Neuronal stem cell (in vitro differentiated cells): ENCODE results near the gene ZNF12.

ENCODE experiments used
- DNase-seq: peaks from one replicate; pipeline ENCODE4 v3.0.0-alpha.2; 2013; ENCODE audit warnings: low spot score
- H2AFZ ChIP-seq: one replicate; pipeline ENCODE4 v1.6.1; 2013; ENCODE audit warnings: mild to moderate bottlenecking, low read length, inconsistent platforms
- H2AK5ac ChIP-seq: 2 replicates; pipeline ENCODE4 v1.6.1; 2013; ENCODE audit warnings: low read depth, mild to moderate bottlenecking, inconsistent platforms, low read length, moderate library complexity, mixed read lengths
- H2BK120ac ChIP-seq: 2 replicates; pipeline ENCODE4 v1.6.1; 2013; ENCODE audit warnings: low read depth, mild to moderate bottlenecking, inconsistent platforms, low read length, moderate library complexity, mixed read lengths
- H2BK12ac ChIP-seq: one replicate; pipeline ENCODE4 v1.6.1; 2013; ENCODE audit warnings: low read length, inconsistent platforms
- H2BK15ac ChIP-seq: 2 replicates; pipeline ENCODE4 v1.6.1; 2013; ENCODE audit warnings: mild to moderate bottlenecking, low read length, inconsistent platforms, mixed read lengths
- H2BK5ac ChIP-seq: one replicate; pipeline ENCODE4 v1.6.1; 2013; ENCODE audit warnings: inconsistent platforms, mild to moderate bottlenecking, low read length, moderate library complexity
- H3K14ac ChIP-seq: one replicate; pipeline ENCODE4 v1.6.1; 2013; ENCODE audit warnings: low read length, inconsistent platforms
- H3K18ac ChIP-seq: 2 replicates; pipeline ENCODE4 v1.6.1; 2013; ENCODE audit warnings: low read length, inconsistent platforms
- H3K23ac ChIP-seq: 2 replicates; pipeline ENCODE4 v1.6.1; 2013; ENCODE audit warnings: low read depth, mild to moderate bottlenecking, mixed read lengths, low read length, inconsistent platforms; ENCODE audit not compliant: poor library complexity
- H3K27ac ChIP-seq: replicated peaks from 3 replicates; pipeline ENCODE4 v1.5.1; 2013; ENCODE audit warnings: low read length, inconsistent platforms
- H3K27me3 ChIP-seq, 3 experiments: 2 replicates each; pipeline ENCODE4 v1.6.1; 2013; ENCODE audit warnings: low read length in 3 of 3, mild to moderate bottlenecking in 2 of 3, inconsistent platforms in 1 of 3, low read depth in 1 of 3, mixed read lengths in 1 of 3, moderate library complexity in 1 of 3; ENCODE audit not compliant: control insufficient read depth in 3 of 3, insufficient read depth in 3 of 3
- H3K36me3 ChIP-seq, 2 donors: replicated peaks in 1 of 2; 2 replicates each; pipeline ENCODE4 v1.6.1; 2013; ENCODE audit warnings: low read length in 2 of 2; ENCODE audit not compliant: control insufficient read depth in 2 of 2, insufficient read depth in 2 of 2
- H3K4ac ChIP-seq: 2 replicates; pipeline ENCODE4 v1.6.1; 2013; ENCODE audit warnings: inconsistent platforms, mild to moderate bottlenecking, low read length, moderate library complexity
- H3K4me1 ChIP-seq, 2 donors: 1 replicate in 1 of 2; 2 replicates in 1 of 2; pipeline ENCODE4 v1.6.1; 2013; ENCODE audit warnings: low read length in 2 of 2, low read depth in 1 of 2; ENCODE audit not compliant: control insufficient read depth in 2 of 2, insufficient read depth in 1 of 2
- H3K4me2 ChIP-seq: one replicate; pipeline ENCODE4 v1.6.1; 2013; ENCODE audit warnings: mild to moderate bottlenecking, low read length, inconsistent platforms; ENCODE audit not compliant: insufficient read depth, poor library complexity, severe bottlenecking
- H3K4me3 ChIP-seq, 2 donors: 2 replicates each; pipeline ENCODE4 v1.5.1; 2013; ENCODE audit warnings: low read length in 2 of 2, mild to moderate bottlenecking in 2 of 2, inconsistent platforms in 1 of 2, moderate library complexity in 1 of 2
- H3K79me1 ChIP-seq: one replicate; pipeline ENCODE4 v1.6.1; 2013; ENCODE audit warnings: low read depth, mild to moderate bottlenecking, inconsistent platforms, low read length, moderate library complexity
- H3K9ac ChIP-seq: one replicate; pipeline ENCODE4 v1.6.1; 2013; ENCODE audit warnings: mild to moderate bottlenecking, low read depth, low read length, inconsistent platforms; ENCODE audit not compliant: poor library complexity
- H3K9me3 ChIP-seq, 2 donors: replicated peaks in 1 of 2; 2 replicates each; pipeline versions ENCODE3 to v1.6.1; 2013; ENCODE audit warnings: low read length in 2 of 2, mild to moderate bottlenecking in 2 of 2, inconsistent platforms in 1 of 2, low read depth in 1 of 2, mixed read lengths in 1 of 2, moderate library complexity in 1 of 2; ENCODE audit not compliant: control insufficient read depth in 2 of 2, insufficient read depth in 1 of 2
- H4K8ac ChIP-seq: one replicate; pipeline ENCODE4 v1.6.1; 2013; ENCODE audit warnings: low read depth, mild to moderate bottlenecking, inconsistent platforms, low read length, moderate library complexity
- H4K91ac ChIP-seq: one replicate; pipeline ENCODE4 v1.6.1; 2013; ENCODE audit warnings: low read length, low read depth, mild to moderate bottlenecking, inconsistent platforms; ENCODE audit not compliant: poor library complexity
- WGBS, 2 donors: extraction: QIAGEN DNeasy Blood & Tissue Kit; methylation state at CpG; one replicate each; pipeline ENCODE4 v1.1.7; 2013; ENCODE audit warnings: missing lambda C conversion rate in 2 of 2, mixed read lengths in 1 of 2; ENCODE audit not compliant: insufficient read length in 2 of 2, insufficient replicate concordance in 1 of 2; ENCODE audit errors: extremely low coverage in 2 of 2; 5-methylcytosine and 5-hydroxymethylcytosine counted together

ZNF12 gene

DNA sequence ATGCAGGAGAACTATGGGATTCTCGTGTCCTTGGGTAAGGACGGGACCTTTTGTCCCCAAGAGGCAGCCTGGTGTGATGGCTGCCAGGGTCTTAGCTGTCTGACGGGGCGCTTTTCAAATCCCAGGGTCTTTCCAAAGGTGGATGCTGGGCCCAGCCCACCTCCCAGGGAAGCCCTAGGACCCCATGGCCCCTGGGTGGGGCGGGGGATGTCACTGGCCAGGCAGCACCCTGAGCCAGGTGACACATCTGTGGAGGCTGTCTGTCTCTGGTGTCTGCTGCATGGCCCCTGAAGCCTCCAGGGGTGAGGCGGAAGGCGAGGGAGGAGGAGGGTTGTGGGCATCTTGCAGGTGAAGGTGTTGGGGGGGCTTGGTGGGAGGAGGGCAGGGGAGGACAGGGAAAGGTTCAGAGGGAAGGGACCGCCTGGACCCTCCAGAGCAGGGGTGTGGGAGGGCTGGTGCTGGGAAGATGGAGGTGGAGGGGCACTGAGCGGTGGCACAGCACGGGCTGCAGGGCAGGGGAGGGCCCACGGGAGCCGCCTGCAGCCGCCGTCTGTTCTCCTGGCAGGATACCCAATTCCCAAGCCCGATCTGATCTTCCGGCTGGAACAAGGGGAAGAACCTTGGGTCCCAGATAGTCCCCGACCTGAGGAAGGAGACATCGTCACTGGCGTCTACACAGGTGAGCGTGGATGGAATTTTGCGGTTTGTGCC is 62.7 kb downstream of the ZNF12 start:
- DNase-seq: no peak
- no peak overlapping the region for H2AFZ ChIP-seq
- no peaks in the 10 kb centered on the region for H3K27me3 ChIP-seq
- no peak overlapping the region for H4K8ac ChIP-seq
- no peak overlapping the region for H3K4me3 ChIP-seq
- H3K23ac ChIP-seq: no peak overlapping the region
- no CpG with 5 or more reads among the region's 21 CpGs for WGBS, 2 donors
- no peak overlapping the region for H2AK5ac ChIP-seq
- no peak overlapping the region for H4K91ac ChIP-seq
- H3K4me1 ChIP-seq: peaks cover 0 to 3% of the 10 kb centered on the region in 2 donors
- no peak overlapping the region for H3K27ac ChIP-seq
- no peak overlapping the region for H3K4me2 ChIP-seq
- no peak overlapping the region for H2BK5ac ChIP-seq
- peaks cover 55 to 96% of the 10 kb centered on the region in 2 donors for H3K36me3 ChIP-seq
- no peak overlapping the region for H3K9ac ChIP-seq
- H2BK12ac ChIP-seq: no peak overlapping the region
- no peak overlapping the region for H3K14ac ChIP-seq
- no peak overlapping the region for H3K4ac ChIP-seq
- peaks cover 26% of the 10 kb centered on the region for H3K79me1 ChIP-seq
- H2BK120ac ChIP-seq: no peak overlapping the region
- no peaks in the 10 kb centered on the region for H3K9me3 ChIP-seq
- H3K18ac ChIP-seq: no peak overlapping the region
- H2BK15ac ChIP-seq: no peak overlapping the region

DNA sequence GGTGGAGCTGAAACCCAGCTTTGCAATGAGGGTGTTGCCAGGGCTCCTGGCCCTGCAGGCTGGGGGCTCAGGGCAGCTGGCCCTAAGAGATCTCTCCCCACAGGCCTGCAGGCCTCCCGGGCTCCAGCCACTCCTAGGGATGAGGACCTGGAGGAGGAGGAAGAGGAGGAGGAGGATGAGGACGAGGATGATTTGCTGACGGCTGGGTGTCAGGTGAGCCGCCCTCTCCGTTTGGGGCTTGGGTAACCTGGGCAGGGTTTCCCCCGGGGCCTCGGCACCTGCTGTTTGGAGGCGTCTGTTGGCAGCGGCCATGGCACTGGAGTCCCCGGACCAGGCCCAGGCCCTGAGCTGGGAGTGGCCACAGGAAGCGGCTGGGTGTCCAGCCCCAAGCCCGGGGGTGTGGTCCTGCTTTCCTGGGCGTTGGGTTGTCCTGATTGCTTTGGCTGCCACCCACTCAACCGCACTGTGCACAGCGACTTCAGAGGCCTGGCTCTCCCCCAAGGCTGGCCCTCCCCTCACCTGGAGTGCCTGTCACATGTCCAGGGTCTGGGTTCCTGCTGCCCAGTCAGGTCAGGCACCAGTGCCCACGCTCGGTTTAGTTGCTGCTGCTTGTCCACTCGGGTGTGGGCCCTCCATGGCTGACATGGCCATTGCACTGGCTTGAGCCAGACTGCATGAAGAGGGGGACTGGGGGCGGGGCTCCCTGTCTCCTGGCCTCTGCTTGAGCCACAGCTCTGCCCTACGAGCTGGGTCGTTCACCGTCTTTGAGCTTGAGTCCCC is 63.7 kb downstream of the ZNF12 start:
- no peak overlapping the region for H3K23ac ChIP-seq
- H4K91ac ChIP-seq: no peak overlapping the region
- no peak overlapping the region for H2AFZ ChIP-seq
- H3K4me3 ChIP-seq: no peak overlapping the region
- H3K18ac ChIP-seq: no peak overlapping the region
- no peak overlapping the region for H2BK15ac ChIP-seq
- no peak overlapping the region for H2BK5ac ChIP-seq
- H3K4ac ChIP-seq: no peak overlapping the region
- no peak overlapping the region for H2BK120ac ChIP-seq
- peaks cover 54 to 93% of the 10 kb centered on the region in 2 donors for H3K36me3 ChIP-seq
- no CpG with 5 or more reads among the region's 22 CpGs for WGBS, 2 donors
- H2BK12ac ChIP-seq: no peak overlapping the region
- no peak for DNase-seq
- H3K79me1 ChIP-seq: peaks cover 32% of the 10 kb centered on the region
- no peak overlapping the region for H3K27ac ChIP-seq
- H3K14ac ChIP-seq: no peak overlapping the region
- H3K4me2 ChIP-seq: no peak overlapping the region
- peaks cover 2 to 7% of the 10 kb centered on the region in 2 donors for H3K4me1 ChIP-seq
- H2AK5ac ChIP-seq: no peak overlapping the region
- no peak overlapping the region for H3K9ac ChIP-seq
- H4K8ac ChIP-seq: no peak overlapping the region
- H3K9me3 ChIP-seq: no peaks in the 10 kb centered on the region
- no peaks in the 10 kb centered on the region for H3K27me3 ChIP-seq

DNA sequence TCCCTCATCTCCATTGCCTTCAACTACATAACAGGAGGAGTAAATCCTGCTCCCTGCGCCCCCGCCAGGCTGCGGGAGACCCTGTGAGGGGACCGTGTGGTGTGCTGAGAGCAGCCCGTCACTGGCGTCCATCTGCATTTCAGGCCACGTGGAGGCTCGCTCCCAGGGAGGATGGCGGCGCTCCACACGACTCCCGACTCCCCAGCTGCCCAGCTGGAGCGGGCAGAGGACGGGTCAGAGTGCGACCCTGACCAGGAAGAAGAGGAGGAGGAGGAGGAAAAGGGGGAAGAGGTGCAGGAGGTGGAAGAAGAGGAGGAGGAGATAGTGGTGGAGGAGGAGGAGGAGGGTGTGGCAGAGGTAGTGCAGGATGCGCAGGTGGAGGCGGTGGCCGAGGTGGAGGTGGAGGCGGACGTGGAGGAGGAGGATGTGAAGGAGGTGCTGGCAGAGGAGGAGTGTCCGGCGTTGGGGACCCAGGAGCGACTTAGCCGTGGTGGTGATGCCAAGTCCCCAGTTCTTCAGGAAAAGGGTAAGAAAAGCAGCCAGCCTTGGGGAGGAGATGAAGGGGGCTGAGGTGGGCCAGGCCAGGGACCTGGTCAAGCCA is 64.4 kb downstream of the ZNF12 start:
- peaks cover 51 to 86% of the 10 kb centered on the region in 2 donors for H3K36me3 ChIP-seq
- H2AFZ ChIP-seq: no peak overlapping the region
- H3K4me3 ChIP-seq: no peak overlapping the region
- H2BK12ac ChIP-seq: no peak overlapping the region
- H2BK5ac ChIP-seq: no peak overlapping the region
- H3K4ac ChIP-seq: no peak overlapping the region
- H4K8ac ChIP-seq: no peak overlapping the region
- H3K14ac ChIP-seq: no peak overlapping the region
- H3K9me3 ChIP-seq: no peaks in the 10 kb centered on the region
- no peak overlapping the region for H3K18ac ChIP-seq
- H3K23ac ChIP-seq: peak overlapping the region; percentile 65
- H2BK120ac ChIP-seq: no peak overlapping the region
- H2BK15ac ChIP-seq: no peak overlapping the region
- peaks cover 31% of the 10 kb centered on the region for H3K79me1 ChIP-seq
- no peak overlapping the region for H3K9ac ChIP-seq
- DNase-seq: no peak
- no peak overlapping the region for H2AK5ac ChIP-seq
- H4K91ac ChIP-seq: no peak overlapping the region
- no peaks in the 10 kb centered on the region for H3K27me3 ChIP-seq
- WGBS, 2 donors: no CpG with 5 or more reads among the region's 24 CpGs
- no peak overlapping the region for H3K4me2 ChIP-seq
- no peak overlapping the region for H3K27ac ChIP-seq
- peaks cover 2 to 10% of the 10 kb centered on the region in 2 donors for H3K4me1 ChIP-seq
